NCI-H1105 treated with DMSO at 0.1 percent for 48 hours (cell line): Measurements from ENCODE around the gene MARK3.

Experiments used
- DNase-seq: peaks from one replicate; lab custom pipeline; 2025; lab: John Stamatoyannopoulos, UW

MARK3 gene

DNA sequence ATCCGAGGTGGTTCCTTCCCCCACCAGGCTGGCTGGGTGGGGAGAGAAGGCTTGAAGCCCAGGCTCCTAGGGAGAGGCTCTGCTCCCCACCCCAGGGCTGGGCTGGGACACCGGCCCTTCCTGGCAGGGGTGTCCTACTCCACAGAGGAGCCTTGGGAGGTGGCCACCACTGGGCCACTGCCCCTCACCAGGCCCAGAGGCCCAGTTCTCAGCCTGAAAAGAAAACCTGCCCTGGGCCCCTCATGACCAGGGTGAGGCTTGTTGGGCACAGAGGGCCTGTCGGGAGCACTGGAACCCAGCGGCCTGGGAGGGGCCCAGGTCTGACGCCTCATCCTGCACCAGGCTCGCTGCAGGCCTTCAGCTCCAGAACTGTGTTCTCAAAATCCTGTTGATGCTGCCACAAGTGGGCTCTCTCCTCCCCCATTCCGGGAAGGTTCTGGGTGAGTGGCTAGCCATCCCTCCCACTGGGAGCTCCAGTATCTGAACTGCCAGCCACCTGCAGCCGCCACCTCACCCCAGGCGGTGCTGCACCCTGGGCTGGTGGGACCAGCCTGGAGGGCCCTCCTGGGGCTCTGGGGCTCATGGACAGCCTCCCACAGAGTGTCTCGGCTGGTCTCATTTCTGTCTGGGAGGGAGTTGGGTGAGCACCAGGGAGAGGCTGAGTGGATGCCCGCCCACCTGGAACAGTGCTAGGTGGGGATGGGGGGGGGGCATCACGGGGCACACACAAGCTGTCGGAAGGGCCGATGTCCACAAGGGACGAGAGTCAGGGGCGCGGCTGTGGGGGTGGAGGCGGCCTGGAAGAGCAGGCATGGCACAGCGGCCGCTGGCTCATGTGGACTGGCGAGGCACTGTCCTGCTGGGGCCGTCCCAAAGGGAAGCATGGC is 165.5 kb downstream of the MARK3 start:
- DNase-seq = no peak

DNA sequence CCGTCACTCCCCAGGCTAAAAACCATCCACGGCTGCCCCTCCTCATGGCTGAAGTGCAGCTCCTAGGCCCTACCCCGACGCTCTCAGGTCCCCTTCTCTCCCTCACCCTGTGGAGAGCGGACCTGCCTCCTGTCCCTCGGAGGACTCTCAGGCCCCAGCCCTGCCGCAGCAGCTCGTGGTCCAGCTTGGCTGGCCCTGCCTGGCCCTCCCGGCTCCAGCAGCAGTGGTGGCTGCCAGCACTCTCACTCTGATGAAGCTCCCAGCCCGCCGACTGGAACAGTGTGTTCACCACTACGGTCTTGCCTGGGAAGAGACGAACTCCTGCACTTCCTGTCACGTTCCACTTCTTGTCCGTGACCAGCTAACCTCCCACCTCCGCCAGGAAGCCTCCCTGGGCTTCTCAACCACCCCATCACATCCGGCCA is 166.1 kb downstream of the MARK3 start:
- DNase-seq = no peak

GRCh38 chr14:103552011-103552845 is 167.0 kb downstream of the MARK3 start:
- DNase-seq = no peak

DNA sequence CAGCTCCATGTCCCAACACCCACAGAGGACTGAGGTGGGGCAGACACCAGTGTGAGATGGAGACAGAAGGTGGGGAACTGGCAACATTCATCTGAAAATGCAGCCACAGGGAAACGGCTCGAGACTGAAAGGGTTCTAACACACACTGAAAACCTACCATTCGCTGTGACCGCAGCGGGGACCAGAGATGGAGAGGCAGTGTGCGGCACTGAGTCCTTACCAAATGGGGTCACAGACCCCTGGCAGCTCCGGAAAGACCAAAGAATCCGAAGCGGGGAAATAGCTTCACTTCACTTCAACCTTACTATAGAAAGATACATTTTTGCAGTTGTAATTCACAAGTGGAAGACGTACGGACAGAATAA is 167.6 kb downstream of the MARK3 start:
- DNase-seq = no peak
